Parathyroid adenoma (tissue), 2 donors: ENCODE data around the gene PPIF.
"Not testable (repeated sequence)": the region's sequence is repeated elsewhere in the genome, so short reads cannot be mapped to it uniquely, and the experiment has no call there.

ENCODE experiments used
- H2AFZ ChIP-seq: fragments of 300-600 bp; sonication (generic); one replicate; pipeline ENCODE4 v1.7.0; 2017; ENCODE audit warnings: antibody characterized with exemption, mild to moderate bottlenecking
- H3K27ac ChIP-seq: fragments of 300-600 bp; sonication (generic); one replicate; pipeline ENCODE4 v1.7.0; 2017
- H3K27me3 ChIP-seq: fragments of 300-600 bp; sonication (generic); one replicate; pipeline ENCODE4 v1.7.0; 2017; ENCODE audit warnings: low read length; ENCODE audit not compliant: control insufficient read depth, insufficient read depth
- H3K36me3 ChIP-seq: fragments of 300-600 bp; sonication (generic); one replicate; pipeline ENCODE4 v1.7.0; 2017; ENCODE audit warnings: low read length; ENCODE audit not compliant: control insufficient read depth, insufficient read depth
- H3K4me1 ChIP-seq: fragments of 300-600 bp; sonication (generic); one replicate; pipeline ENCODE4 v1.7.0; 2017; ENCODE audit warnings: control low read depth
- H3K4me2 ChIP-seq: fragments of 300-600 bp; sonication (generic); one replicate; pipeline ENCODE4 v1.7.0; 2017; ENCODE audit warnings: low read length
- H3K4me3 ChIP-seq: fragments of 300-600 bp; sonication (generic); one replicate; pipeline ENCODE4 v1.7.0; 2017; ENCODE audit warnings: low read depth, low read length
- H3K79me2 ChIP-seq: fragments of 300-600 bp; sonication (generic); one replicate; pipeline ENCODE4 v1.7.0; 2017; ENCODE audit warnings: control low read depth
- H3K9ac ChIP-seq: fragments of 300-600 bp; sonication (generic); one replicate; pipeline ENCODE4 v1.7.0; 2017; ENCODE audit warnings: mild to moderate bottlenecking
- H3K9me3 ChIP-seq: fragments of 300-600 bp; sonication (generic); one replicate; pipeline ENCODE4 v1.7.0; 2017; ENCODE audit warnings: low read length; ENCODE audit not compliant: control insufficient read depth
- TF ChIP-seq, protein P1 (sequence below): fragments of 300-600 bp; sonication (generic); IDR thresholded peaks from one replicate; pipeline ENCODE4 v1.7.0; 2017; ENCODE audit warnings: antibody characterized with exemption, mild to moderate bottlenecking
- donor health status: primary hyperparathyroidism.

PPIF gene

DNA sequence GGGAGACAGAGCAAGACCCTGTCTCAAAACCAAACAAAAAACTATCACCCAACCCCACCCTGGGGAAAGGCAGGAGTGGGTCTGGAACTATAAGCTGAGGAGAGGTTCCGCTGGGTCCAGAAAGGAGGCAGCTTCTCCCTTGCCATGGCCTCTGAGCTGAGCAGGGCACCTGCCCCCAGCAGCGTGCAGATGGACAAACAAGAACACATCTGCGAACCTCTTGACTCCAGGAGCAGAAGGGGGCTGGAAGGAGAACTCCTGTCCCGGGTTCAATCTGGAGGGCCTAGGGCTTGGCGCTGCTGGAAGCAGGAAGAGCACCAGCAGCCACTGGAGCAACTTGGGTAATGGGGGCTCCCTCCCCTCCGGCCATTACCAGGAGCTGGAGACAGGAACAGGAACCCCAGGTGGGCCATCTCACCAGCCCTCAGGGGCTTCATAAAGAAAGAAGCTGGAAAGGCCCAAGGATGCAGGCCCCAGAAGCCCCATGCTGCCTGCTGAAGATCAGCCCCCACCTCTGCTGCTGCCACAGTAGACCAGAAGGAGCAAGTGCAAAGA lies 19.0 kb upstream of the PPIF start:
- TF ChIP-seq, protein P1, sequence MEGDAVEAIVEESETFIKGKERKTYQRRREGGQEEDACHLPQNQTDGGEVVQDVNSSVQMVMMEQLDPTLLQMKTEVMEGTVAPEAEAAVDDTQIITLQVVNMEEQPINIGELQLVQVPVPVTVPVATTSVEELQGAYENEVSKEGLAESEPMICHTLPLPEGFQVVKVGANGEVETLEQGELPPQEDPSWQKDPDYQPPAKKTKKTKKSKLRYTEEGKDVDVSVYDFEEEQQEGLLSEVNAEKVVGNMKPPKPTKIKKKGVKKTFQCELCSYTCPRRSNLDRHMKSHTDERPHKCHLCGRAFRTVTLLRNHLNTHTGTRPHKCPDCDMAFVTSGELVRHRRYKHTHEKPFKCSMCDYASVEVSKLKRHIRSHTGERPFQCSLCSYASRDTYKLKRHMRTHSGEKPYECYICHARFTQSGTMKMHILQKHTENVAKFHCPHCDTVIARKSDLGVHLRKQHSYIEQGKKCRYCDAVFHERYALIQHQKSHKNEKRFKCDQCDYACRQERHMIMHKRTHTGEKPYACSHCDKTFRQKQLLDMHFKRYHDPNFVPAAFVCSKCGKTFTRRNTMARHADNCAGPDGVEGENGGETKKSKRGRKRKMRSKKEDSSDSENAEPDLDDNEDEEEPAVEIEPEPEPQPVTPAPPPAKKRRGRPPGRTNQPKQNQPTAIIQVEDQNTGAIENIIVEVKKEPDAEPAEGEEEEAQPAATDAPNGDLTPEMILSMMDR, result no peak
- H2AFZ ChIP-seq, result no peak overlapping the region
- no peaks in the 10 kb centered on the region for H3K27me3 ChIP-seq
- H3K36me3 ChIP-seq, result no peaks in the 10 kb centered on the region
- H3K9ac ChIP-seq, result no peak overlapping the region
- H3K79me2 ChIP-seq, result no peaks in the 10 kb centered on the region
- no peak overlapping the region for H3K4me3 ChIP-seq
- no peaks in the 10 kb centered on the region for H3K9me3 ChIP-seq
- no peak overlapping the region for H3K4me2 ChIP-seq
- H3K4me1 ChIP-seq, result no peaks in the 10 kb centered on the region
- no peak overlapping the region for H3K27ac ChIP-seq

DNA sequence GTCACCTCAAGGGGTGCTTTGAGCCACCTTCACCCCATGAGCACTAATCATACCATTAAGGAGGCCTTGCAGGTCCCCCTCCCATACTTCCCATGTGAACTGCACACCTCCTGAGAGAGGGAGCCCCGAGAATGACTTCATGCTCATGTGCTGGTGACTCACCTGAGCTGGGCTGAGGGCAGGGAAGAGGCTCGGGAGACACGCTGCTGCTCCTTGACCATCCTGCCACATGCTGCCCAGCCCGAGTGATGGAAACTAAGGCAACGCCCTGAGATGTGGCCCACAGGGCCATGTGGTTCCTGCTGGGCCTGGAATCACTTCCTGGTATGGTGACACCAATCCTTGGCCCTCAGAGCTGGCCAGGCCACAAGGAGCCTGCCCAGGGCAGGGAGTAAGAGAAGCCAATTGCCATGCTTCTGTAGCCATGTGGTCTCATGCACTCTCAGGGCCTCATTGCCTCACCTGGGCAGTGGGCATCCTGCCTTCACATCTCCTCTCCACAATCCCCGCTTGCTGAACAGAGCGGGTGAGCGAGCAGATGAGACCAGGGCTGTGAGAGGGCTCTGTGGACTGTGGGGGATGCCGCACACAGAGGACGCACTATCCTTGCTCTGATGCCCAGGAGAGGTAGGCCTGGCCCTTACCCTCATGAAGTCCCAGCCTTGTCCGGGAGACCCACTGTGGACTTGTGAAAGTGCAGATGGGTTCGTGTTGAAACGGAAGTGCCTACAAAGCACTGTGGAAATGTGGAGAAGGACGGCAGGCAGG lies 18.3 kb upstream of the PPIF start:
- H3K9ac ChIP-seq, result no peak overlapping the region
- TF ChIP-seq, protein P1, result no peak

DNA sequence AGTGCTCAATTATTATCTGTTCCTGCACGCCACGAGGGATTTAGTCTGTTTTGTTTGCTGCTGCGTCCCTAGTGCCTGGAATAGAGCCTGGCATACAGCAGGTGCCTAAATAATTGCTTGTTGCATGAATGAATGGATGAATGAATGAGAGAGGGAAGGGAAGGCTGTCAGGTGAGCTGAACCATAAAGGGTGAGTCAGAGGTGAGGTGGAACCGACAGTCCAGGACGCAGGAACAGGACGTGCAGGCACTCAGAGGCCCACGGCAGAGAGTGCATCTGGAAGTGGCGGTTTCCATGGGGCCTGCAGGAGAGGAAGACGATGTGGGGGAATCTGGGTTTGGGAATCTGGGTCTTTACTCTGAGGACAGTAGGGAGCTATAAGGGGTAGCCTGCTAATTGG lies 17.7 kb upstream of the PPIF start:
- Histone ChIP-seq H3K9me3 (no peaks in the 10 kb centered on the region), H3K9ac (no peak overlapping the region), H3K27ac (no peak overlapping the region), H3K4me1 (peaks cover 3% of the 10 kb centered on the region), H3K79me2 (no peaks in the 10 kb centered on the region), H3K4me3 (no peak overlapping the region), H3K4me2 (no peak overlapping the region), H2AFZ (no peak overlapping the region), H3K36me3 (no peaks in the 10 kb centered on the region), H3K27me3 (no peaks in the 10 kb centered on the region)
- TF ChIP-seq, protein P1, result no peak

More for the DNA sequence above, 18.3 kb upstream of the PPIF start:
- no peaks in the 10 kb centered on the region for H3K36me3 ChIP-seq
- no peak overlapping the region for H3K27ac ChIP-seq
- no peaks in the 10 kb centered on the region for H3K9me3 ChIP-seq
- no peak overlapping the region for H3K4me3 ChIP-seq
- no peaks in the 10 kb centered on the region for H3K27me3 ChIP-seq
- no peak overlapping the region for H2AFZ ChIP-seq
- H3K4me1 ChIP-seq, result no peaks in the 10 kb centered on the region
- H3K4me2 ChIP-seq, result no peak overlapping the region
- no peaks in the 10 kb centered on the region for H3K79me2 ChIP-seq

DNA sequence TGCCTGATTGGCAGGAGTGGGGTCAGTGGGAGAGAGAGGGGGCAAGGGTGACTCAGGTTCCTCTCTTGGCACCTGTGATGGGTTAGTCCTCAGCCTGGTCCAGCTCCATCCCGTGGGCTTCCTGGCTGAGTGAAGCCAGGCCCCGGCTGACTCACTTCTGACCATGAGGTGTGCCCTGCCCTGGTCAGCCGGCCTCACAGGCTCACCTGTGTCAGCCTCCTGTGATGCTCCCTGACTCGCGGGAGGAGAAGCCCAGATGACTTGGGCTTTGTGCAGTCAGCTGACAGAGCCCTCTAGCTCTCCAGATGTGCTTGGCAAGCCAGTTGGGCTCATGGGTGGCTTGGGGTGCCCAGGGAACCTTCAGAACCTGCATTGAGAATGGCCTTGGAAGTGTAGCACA lies 16.0 kb upstream of the PPIF start:
- Histone ChIP-seq H3K9me3 (no peaks in the 10 kb centered on the region), H3K9ac (no peak overlapping the region), H2AFZ (no peak overlapping the region), H3K79me2 (no peaks in the 10 kb centered on the region), H3K36me3 (no peaks in the 10 kb centered on the region), H3K4me1 (peaks cover 18% of the 10 kb centered on the region), H3K27ac (no peak overlapping the region), H3K4me3 (no peak overlapping the region), H3K27me3 (no peaks in the 10 kb centered on the region), H3K4me2 (no peak overlapping the region)
- TF ChIP-seq, protein P1, result no peak

DNA sequence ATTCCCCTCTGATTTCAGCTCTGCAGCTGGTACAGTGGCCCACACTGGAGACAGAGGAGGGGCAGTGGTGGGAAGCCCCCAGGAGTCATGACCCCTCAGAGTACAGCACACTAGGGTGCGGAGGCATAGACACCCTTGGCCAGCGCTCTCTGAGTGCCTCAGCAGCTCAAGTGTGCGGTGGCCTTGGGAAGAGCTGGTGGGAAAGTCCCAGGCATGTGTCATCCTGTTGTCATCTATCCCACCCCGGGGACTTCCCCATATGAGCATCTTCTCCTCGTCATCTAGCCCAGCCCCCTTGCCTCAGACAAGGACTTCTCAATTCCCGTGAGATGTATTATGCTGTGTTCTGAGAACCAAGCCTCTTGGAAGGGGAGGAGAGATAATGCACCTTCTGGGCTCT lies 15.6 kb upstream of the PPIF start:
- Histone ChIP-seq H3K9me3 (no peaks in the 10 kb centered on the region), H3K4me2 (no peak overlapping the region), H3K27me3 (no peaks in the 10 kb centered on the region), H2AFZ (no peak overlapping the region), H3K36me3 (no peaks in the 10 kb centered on the region), H3K27ac (no peak overlapping the region), H3K4me1 (peaks cover 18% of the 10 kb centered on the region), H3K9ac (no peak overlapping the region), H3K79me2 (no peaks in the 10 kb centered on the region), H3K4me3 (no peak overlapping the region)
- TF ChIP-seq, protein P1, result no peak

DNA sequence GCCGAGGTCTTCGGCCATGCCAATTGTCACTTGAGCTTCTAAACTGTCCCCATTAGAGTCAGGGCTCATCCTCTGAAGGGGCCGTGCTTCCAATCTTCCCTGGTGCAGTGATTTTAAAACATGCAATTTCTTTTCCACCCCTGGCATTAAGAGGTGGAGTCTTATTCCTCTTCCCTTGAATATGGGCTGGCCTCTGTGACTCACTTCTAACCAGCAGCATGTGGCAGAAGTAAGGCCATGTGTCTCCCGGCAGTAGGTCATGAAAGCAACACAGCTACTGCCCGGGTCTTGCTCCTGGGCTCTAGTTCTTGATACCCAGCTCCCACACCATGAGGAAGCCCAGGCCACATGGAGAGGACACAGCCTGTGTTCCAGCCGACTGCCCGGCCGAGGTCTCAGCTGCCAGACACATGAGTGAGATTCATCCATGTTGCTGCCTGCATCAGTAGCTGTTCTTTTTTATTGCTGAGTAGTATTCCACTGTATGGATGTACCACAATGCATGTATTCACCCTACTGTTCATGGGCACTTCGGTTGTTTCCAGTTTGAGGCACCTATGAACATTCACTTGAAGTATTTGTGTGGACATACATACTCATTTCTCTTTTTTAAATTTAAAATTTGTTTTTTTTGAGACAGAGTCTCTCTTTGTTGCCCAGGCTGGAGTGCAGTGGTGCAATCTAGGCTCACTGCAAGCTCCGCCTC lies 14.5 kb upstream of the PPIF start:
- not testable (repeated sequence) for H3K79me2 ChIP-seq, H3K4me3 ChIP-seq, H3K9me3 ChIP-seq, H3K27me3 ChIP-seq, H2AFZ ChIP-seq, H3K27ac ChIP-seq, H3K9ac ChIP-seq, H3K4me2 ChIP-seq, H3K36me3 ChIP-seq
- peaks cover 18% of the 10 kb centered on the region for H3K4me1 ChIP-seq
